GM21423 (cell line): ENCODE measurements around the gene CSTA.
A peak's percentile ranks its signal among the peaks of the same experiment; 100 is the strongest.

ENCODE experiments used
- ATAC-seq: cut with Tn5 transposase; IDR thresholded peaks from one replicate; pipeline ENCODE4 v1.9.1; 2021; ENCODE audit warnings: mild to moderate bottlenecking, moderate library complexity; ENCODE audit not compliant: unreplicated experiment

The CSTA gene, protein sequence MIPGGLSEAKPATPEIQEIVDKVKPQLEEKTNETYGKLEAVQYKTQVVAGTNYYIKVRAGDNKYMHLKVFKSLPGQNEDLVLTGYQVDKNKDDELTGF

GRCh38 chr3:122324871-122325323 is at the start of gene CSTA:
Gene CSTA, plus strand, starts transcription at chr3:122325248. Its CDS starts 45 bp downstream, at chr3:122325293.
- no peak for ATAC-seq

DNA sequence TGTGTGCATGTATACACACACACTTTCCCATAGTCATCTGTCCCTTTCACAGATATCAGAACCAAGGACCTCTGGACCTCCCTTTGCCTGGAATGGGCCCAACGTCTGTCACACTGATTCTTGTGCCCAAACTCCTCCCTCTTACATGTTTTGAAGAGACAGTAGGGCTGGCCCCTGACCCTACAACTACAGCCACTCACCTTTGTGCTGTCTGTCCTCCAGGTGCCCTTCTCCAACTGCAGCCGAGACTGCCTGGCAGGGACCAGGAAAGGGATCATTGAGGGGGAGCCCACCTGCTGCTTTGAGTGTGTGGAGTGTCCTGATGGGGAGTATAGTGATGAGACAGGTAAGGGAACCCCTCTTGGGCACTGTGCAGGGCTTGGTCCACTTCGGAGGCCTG is 43.2 kb upstream of the CSTA start:
- ATAC-seq, result no peak

DNA sequence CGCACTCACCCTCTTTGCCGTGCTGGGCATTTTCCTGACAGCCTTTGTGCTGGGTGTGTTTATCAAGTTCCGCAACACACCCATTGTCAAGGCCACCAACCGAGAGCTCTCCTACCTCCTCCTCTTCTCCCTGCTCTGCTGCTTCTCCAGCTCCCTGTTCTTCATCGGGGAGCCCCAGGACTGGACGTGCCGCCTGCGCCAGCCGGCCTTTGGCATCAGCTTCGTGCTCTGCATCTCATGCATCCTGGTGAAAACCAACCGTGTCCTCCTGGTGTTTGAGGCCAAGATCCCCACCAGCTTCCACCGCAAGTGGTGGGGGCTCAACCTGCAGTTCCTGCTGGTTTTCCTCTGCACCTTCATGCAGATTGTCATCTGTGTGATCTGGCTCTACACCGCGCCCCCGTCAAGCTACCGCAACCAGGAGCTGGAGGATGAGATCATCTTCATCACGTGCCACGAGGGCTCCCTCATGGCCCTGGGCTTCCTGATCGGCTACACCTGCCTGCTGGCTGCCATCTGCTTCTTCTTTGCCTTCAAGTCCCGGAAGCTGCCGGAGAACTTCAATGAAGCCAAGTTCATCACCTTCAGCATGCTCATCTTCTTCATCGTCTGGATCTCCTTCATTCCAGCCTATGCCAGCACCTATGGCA is 41.1 kb upstream of the CSTA start:
- no peak for ATAC-seq

- ATAC-seq, result no peak
These were observed 40.6 kb upstream of the CSTA start for GRCh38 chr3:122284486-122284885.

GRCh38 chr3:122294359-122294758 is 30.7 kb upstream of the CSTA start:
- ATAC-seq, result no peak

- ATAC-seq, result no peak
These were observed 29.6 kb upstream of the CSTA start for GRCh38 chr3:122295266-122296062.

GRCh38 chr3:122298239-122298638 is 26.8 kb upstream of the CSTA start:
- ATAC-seq, result peak; percentile 70

DNA sequence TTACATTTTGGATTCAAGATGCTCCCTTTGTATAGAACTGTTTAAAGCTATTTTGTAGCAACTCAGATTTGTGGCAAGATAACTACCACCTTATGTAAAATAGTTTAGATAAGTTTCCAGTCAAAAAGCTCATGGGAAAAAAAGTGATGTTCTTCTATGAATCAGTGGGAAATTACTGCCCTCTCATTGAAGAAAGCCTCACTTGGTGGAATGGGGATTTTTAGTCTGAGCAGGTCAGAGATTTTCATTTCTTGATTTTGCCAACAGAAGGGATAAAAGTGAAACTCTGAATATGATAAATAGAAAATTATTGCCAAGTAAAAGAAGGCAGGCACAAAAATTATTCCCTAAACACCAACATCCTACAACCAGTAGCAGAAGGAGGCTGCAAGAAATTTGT is 25.8 kb upstream of the CSTA start:
- ATAC-seq, result no peak

GRCh38 chr3:122299872-122300460 is 25.1 kb upstream of the CSTA start:
- no peak for ATAC-seq

DNA sequence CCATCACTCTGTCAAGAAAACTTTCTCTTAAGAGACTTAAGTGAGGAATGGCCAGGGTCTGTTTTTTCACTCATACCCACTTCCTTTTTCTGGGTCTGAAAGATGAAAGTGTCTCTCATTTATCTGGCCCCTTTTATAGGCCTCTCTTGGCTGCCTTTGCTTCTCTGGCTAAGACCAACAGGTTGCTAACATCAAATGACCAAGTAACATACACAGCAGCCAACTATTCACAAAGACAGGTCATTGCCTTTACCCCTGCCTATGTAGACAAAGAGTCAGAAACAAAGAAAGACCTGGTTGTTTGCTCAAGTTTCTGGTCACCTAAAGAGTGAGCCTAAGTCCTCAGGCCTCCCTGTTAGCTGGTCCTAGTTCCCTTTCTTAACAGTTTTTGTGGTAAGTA is 24.0 kb upstream of the CSTA start:
- peak; percentile 49 for ATAC-seq

DNA sequence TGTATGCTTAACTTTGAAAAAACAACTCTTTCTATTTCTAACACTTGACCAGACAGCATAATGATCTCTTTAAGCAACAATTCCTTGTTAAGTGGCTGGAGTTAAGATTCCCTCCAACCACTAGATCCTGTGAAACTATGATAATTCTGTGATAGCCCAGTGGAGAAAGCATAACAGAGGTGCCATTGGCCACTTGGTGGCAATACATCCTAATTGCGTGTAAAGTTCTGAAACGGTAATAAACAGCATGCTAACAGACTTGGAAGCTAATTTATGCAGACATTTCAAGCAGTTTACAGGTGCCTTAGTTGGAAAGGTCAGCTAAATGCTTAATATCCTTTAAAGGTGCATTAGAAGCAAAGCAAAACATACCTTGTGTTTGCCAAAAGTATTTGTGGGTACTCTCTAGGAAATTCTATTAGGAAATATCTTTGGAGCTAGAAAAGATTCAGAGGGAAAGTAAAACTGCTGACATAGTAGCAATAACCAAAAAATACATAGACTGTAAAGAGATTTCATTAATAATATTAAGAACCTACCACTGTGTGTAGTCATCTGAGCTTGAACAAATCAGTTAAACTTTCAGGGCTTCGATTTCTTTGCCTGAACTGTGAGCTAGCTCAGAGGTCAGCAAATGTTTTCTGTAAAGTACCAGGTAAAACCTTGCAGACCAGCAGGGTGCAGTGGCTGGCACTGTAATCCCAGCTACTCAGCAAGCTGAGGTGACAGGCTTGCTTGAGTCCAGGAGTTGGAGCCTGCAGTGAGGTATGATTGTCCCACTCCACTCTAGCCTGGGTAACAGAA is 19.0 kb upstream of the CSTA start:
- ATAC-seq, result no peak

DNA sequence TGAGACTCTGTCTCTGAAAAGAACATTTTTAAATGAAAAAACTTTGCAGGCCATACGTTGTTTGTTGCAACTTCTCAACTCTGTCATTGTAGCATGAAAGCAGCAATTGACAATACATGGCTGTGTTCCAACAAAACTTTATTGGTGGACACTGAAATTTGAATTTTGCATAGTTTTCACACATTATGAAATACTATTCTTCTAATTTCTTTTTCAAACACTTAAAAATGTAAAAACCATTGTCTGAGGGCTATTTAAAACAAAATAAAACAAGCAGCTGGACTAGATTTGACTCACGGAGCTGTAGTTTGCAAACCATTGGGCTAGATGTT is 18.5 kb upstream of the CSTA start:
- no peak for ATAC-seq

DNA sequence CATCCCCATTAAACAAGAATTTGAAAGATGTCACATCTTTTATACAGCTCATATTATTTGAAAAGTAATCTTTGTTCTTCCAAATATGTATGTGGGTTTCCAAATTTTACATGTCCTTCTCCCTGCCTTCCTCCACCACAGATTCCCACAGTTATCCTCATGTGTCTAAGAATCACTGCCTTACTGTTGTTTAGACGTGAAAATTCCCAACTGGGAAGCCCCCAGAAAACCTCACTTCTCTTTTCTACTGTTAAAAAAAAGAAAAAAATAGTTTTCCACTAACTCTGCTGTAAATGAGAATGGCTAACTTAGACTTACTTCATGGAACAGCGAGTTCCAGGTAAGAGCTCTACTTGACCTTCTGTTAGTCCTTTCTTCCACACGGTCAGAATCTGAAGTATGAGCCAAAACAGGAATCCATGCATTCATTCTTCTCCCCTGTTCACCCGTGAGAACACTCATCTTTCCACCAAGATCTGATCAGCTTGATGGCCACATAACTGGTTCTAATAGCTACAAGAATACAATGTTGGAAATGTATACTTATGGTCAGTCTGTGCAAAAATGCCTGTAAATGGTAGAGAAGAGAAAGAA is 17.9 kb upstream of the CSTA start:
- ATAC-seq, result no peak

DNA sequence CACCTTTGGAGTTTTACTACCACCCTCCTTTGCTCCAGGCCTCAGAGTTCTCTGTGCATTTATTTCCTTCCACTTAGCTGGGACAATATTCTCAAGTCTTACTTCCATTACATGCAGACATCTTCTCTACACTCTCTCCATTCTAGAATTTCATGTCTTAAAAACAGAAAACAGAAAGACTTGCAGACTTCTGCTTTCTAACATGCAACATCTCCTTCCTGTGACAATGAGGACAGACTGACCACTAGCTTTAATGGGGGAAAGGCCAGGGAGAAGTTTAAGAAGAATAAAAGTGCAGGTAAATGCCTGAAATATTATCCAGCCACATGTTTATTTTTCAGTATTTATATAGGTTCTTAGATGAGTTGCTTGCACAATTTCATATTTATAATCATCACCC is 17.1 kb upstream of the CSTA start:
- ATAC-seq, result no peak

- no peak for ATAC-seq
These were observed 14.7 kb upstream of the CSTA start for GRCh38 chr3:122310361-122310760.

GRCh38 chr3:122312826-122313225 is 12.2 kb upstream of the CSTA start:
- ATAC-seq, result no peak

DNA sequence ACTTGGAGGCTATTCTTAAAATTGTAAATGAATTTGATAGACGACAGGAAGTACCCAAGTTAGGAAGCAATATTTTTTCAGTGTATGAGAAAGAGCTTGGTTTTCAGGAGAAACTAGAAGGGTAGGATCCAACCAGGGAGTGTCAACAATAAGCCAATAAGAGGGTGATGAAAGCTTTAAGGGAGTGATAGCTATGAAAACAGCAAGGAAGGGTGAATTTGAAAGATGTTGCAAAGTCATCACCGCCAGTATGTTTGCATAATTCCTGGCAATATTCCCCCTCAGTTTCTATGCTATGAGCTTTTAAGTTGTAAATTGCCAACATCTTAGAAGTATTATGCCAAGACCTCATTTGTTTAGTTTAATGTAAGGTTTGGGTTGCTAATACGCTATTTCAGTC is 11.8 kb upstream of the CSTA start:
- no peak for ATAC-seq

DNA sequence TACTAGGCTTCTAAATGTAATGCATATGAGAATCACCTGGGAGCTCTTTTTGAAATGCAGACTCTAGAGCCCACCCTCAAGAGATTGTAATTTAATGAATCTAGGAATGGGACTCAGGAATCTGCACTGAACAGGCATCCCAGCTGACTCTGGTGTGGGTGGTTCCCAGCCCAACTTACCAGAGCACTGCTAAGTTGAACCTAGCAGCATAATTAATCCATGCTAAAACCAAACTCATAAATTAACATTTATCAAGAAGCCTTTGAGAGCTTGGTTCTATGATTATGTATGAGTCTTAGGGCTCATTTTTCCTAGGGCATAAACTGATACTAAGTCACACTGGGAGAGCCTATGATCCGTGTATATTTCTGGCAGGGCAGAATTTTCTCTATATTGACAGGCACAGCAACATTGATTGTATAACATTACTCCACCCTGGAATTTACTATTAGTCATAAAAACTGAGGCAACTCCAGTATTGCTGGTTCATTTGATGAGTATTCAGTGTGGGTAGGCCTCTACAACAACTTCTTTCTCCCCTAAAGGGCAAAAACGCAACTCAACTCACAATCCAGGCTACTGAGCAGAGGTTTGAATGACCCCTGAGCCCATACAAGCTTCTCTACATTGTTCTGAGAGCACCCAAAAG is 10.7 kb upstream of the CSTA start:
- no peak for ATAC-seq

GRCh38 chr3:122315619-122316018 is 9.4 kb upstream of the CSTA start:
- no peak for ATAC-seq

GRCh38 chr3:122316368-122316767 is 8.7 kb upstream of the CSTA start:
- no peak for ATAC-seq
